Stomach (tissue), 4 donors: ENCODE data around the gene KRT86.

Experiments used
- CTCF ChIP-seq, 7 experiments: fragments of 450-650 bp in 4 of 7; fragments of 200-600 bp in 3 of 7; sonication (generic) in 3 of 7; IDR thresholded peaks; one replicate each; pipeline ENCODE4 v1.5.1; 2016 to 2019; ENCODE audit warnings: antibody characterized with exemption in 7 of 7, control low read depth in 2 of 7, mild to moderate bottlenecking in 1 of 7
- EP300 ChIP-seq: sonication (generic); formaldehyde crosslinking; IDR thresholded peaks from one replicate; pipeline ENCODE4 v1.6.1; 2017; ENCODE audit warnings: antibody characterized with exemption
- POLR2A ChIP-seq, 4 donors: fragments of 450-650 bp; IDR thresholded peaks; one replicate each; pipeline ENCODE4 v1.6.1; 2016; ENCODE audit warnings: antibody characterized with exemption in 4 of 4, control low read depth in 2 of 4, mild to moderate bottlenecking in 1 of 4, moderate library complexity in 1 of 4
- POLR2AphosphoS5 ChIP-seq, 3 donors: sonication (generic); formaldehyde crosslinking; IDR thresholded peaks; one replicate each; pipeline ENCODE4 v1.6.1; 2016; ENCODE audit warnings: antibody characterized with exemption in 3 of 3

GRCh38 chr12:52317468-52318052 is 43.1 kb downstream of the KRT86 start:
- TF ChIP-seq POLR2A (IDR thresholded peaks at IDR 0.05) (no peak), CTCF (IDR thresholded peaks at IDR 0.05) (no peak), EP300 (no peak), POLR2AphosphoS5 (IDR thresholded peaks at IDR 0.05) (no peak)
